CD4-positive, alpha-beta T cell (primary cell): ENCODE results near the gene LDAH. TPM values are rescaled to one million over a fixed set of nuclear protein-coding genes. Genes with fewer than 3 reads are reported as not detected.

Experiments used
- ATAC-seq: fragments of 200-7000 bp; cut with Tn5 transposase; one replicate; pipeline ENCODE4 v1.10.0; 2022; ENCODE audit warnings: mild to moderate bottlenecking; ENCODE audit not compliant: poor library complexity
- CTCF ChIA-PET: fragments of 350-600 bp; sonication (Branson Sonifier 250); formaldehyde crosslinking; loops from one replicate; lab custom pipeline; 2021; ENCODE audit warnings: antibody characterized with exemption, inconsistent platforms; lab: Charles Lee
- POLR2A ChIA-PET: fragments of 350-600 bp; sonication (Branson Sonifier 250); formaldehyde crosslinking; loops from one replicate; lab custom pipeline; 2021; ENCODE audit warnings: antibody characterized with exemption, inconsistent platforms; lab: Charles Lee
- DNase-seq, 14 experiments: peaks; one replicate each; pipeline ENCODE4 v3.0.0-alpha.2; 2013 to 2020; ENCODE audit warnings: mixed read lengths in 2 of 14
- H3K27ac ChIP-seq, 2 donors: one replicate each; pipeline versions ENCODE4 v1.5.1 to v1.7.0; 2013; ENCODE audit warnings: low read length in 2 of 2, low read depth in 1 of 2, mild to moderate bottlenecking in 1 of 2
- H3K27me3 ChIP-seq, 2 experiments: 1 replicate in 1 of 2; 2 replicates in 1 of 2; pipeline versions ENCODE4 v1.6.1 to v1.7.0; 2013; ENCODE audit warnings: low read length in 2 of 2, control low read depth in 1 of 2, mild to moderate bottlenecking in 1 of 2, moderate library complexity in 1 of 2; ENCODE audit not compliant: insufficient read depth in 2 of 2, control insufficient read depth in 1 of 2
- H3K36me3 ChIP-seq: one replicate; pipeline ENCODE4 v1.6.1; 2013; ENCODE audit warnings: low read length, control low read depth; ENCODE audit not compliant: insufficient read depth
- H3K4me1 ChIP-seq: one replicate; pipeline ENCODE4 v1.6.1; 2013; ENCODE audit warnings: low read length, control low read depth; ENCODE audit not compliant: insufficient read depth
- H3K4me3 ChIP-seq: one replicate; pipeline ENCODE4 v1.5.1; 2013; ENCODE audit warnings: mild to moderate bottlenecking, low read length, moderate library complexity
- H3K9me3 ChIP-seq, 2 experiments: 1 replicate in 1 of 2; 2 replicates in 1 of 2; pipeline versions ENCODE4 v1.6.1 to v1.7.0; 2013; ENCODE audit warnings: low read length in 2 of 2, mild to moderate bottlenecking in 2 of 2, control low read depth in 1 of 2, moderate library complexity in 1 of 2; ENCODE audit not compliant: control insufficient read depth in 1 of 2, insufficient read depth in 1 of 2
- H3K27ac Mint-ChIP-seq: one replicate; pipeline ENCODE4 v1.8.0; 2020; ENCODE audit warnings: mixed read lengths
- H3K27me3 Mint-ChIP-seq: one replicate; pipeline ENCODE4 v1.8.0; 2021; ENCODE audit warnings: mixed read lengths
- H3K36me3 Mint-ChIP-seq: one replicate; pipeline ENCODE4 v1.8.0; 2021; ENCODE audit warnings: low read depth, mixed read lengths
- H3K4me1 Mint-ChIP-seq: one replicate; pipeline ENCODE4 v1.8.0; 2021; ENCODE audit warnings: low read depth, mixed read lengths
- H3K4me3 Mint-ChIP-seq: one replicate; pipeline ENCODE4 v1.8.0; 2020; ENCODE audit warnings: mild to moderate bottlenecking, mixed read lengths
- H3K9me3 Mint-ChIP-seq: one replicate; pipeline ENCODE4 v1.8.0; 2020; ENCODE audit warnings: mixed read lengths
- CTCF ChIP-seq: fragments of 200-600 bp; IDR thresholded peaks from one replicate; pipeline ENCODE4 v1.8.0; 2022; ENCODE audit warnings: antibody characterized with exemption, mild to moderate bottlenecking
- intact Hi-C, 2 experiments: fragments of 100-400 bp; cut with DNase I in 1 of 2; cut with micrococcal nuclease in 1 of 2; formaldehyde crosslinking; loops; one replicate each; pipeline versions ENCODE4 v1.15.1 to v1.9.0; 2023 to 2025; cut with DNase I, micrococcal nuclease
- total RNA-seq, 174 experiments: library from RNA in 2 of 174; stranded (reverse) in 2 of 174; gene quantifications; one replicate each; pipeline ENCODE4 v1.2.3 and lab custom pipeline; 2021 to 2026

LDAH gene
- total RNA-seq, 2 experiments from 2014 or later, result 6.5 to 7.2 TPM

GRCh38 chr2:20641123-20641985, 181.5 kb downstream of the LDAH start:
- ChIA-PET CTCF (interaction anchor here (1.1 to 2.1 kb wide), 5 partner anchors 10 to 230 kb away, joined by 3 to 28 read pairs (median 8); partner anchors contain the start of gene HS1BP3), POLR2A (interaction anchor here (1.3 kb wide), 1 partner anchor 10 kb away, joined by 9 read pairs; the partner anchor contains the start of gene HS1BP3)
- H3K27me3 ChIP-seq, result no peaks in the 10 kb centered on the region
- Mint-ChIP-seq H3K4me3 (no peak overlapping the region), H3K36me3 (peaks cover 72% of the 10 kb centered on the region), H3K27ac (no peak overlapping the region), H3K4me1 (no peaks in the 10 kb centered on the region), H3K27me3 (no peaks in the 10 kb centered on the region), H3K9me3 (no peaks in the 10 kb centered on the region)
- no peak for TF ChIP-seq CTCF
- intact Hi-C loops, result loop anchor here in 1 of 2 experiments (10.0 kb wide), 1 partner anchor 387 kb away; no protein-coding TSS in a partner anchor
- peaks cover 0 to 3% of the 10 kb centered on the region in 2 experiments for H3K9me3 ChIP-seq
- H3K4me1 ChIP-seq, result peaks cover 10% of the 10 kb centered on the region
- no peak overlapping the region for H3K4me3 ChIP-seq
- ATAC-seq (no peak), DNase-seq (no peak)
- H3K27ac ChIP-seq, result no peak overlapping the region
- peaks cover 60% of the 10 kb centered on the region for H3K36me3 ChIP-seq

GRCh38 chr2:20640411-20641122, 182.3 kb downstream of the LDAH start:
- H3K36me3 ChIP-seq, result peaks cover 57% of the 10 kb centered on the region
- POLR2A ChIA-PET, result no interaction called here
- intact Hi-C loops, result loop anchor here in 1 of 2 experiments (10.0 kb wide), 1 partner anchor 386 kb away; no protein-coding TSS in a partner anchor

More at GRCh38 chr2:20640411-20641122, 182.3 kb downstream of the LDAH start:
- ATAC-seq (no peak), DNase-seq (no peak)
- Histone ChIP-seq H3K4me1 (peaks cover 10% of the 10 kb centered on the region), H3K27me3 (no peaks in the 10 kb centered on the region), H3K9me3 (peaks cover 0 to 3% of the 10 kb centered on the region in 2 experiments), H3K27ac (no peak overlapping the region), H3K4me3 (no peak overlapping the region)
- no peaks in the 10 kb centered on the region for H3K27me3 Mint-ChIP-seq
- no peak for TF ChIP-seq CTCF
- H3K4me3 Mint-ChIP-seq, result no peak overlapping the region
- H3K27ac Mint-ChIP-seq, result no peak overlapping the region
- no peaks in the 10 kb centered on the region for H3K4me1 Mint-ChIP-seq
- CTCF ChIA-PET, result no interaction called here
- H3K36me3 Mint-ChIP-seq, result peaks cover 79% of the 10 kb centered on the region
- no peaks in the 10 kb centered on the region for H3K9me3 Mint-ChIP-seq
